Smooth muscle cell of the brain vasculature (primary cell): ENCODE measurements around the gene SAMD14.
"Not testable (repeated sequence)": the region's sequence is repeated elsewhere in the genome, so short reads cannot be mapped to it uniquely, and the experiment has no call there.

ENCODE experiments used
- DNase-seq: peaks from one replicate; pipeline ENCODE4 v3.0.0-alpha.2; 2012; ENCODE audit warnings: low read depth, low spot score

Gene SAMD14

GRCh38 chr17:50076591-50077235, 53.2 kb downstream of the SAMD14 start:
- DNase-seq = no peak

- DNase-seq = no peak
Measured at GRCh38 chr17:50076221-50076590, 53.8 kb downstream of the SAMD14 start.

GRCh38 chr17:50075446-50076032, 54.4 kb downstream of the SAMD14 start:
- no peak for DNase-seq

- no peak for DNase-seq
Measured at GRCh38 chr17:50074227-50074626, 55.7 kb downstream of the SAMD14 start.

- no peak for DNase-seq
Measured at GRCh38 chr17:50072925-50073324, 57.0 kb downstream of the SAMD14 start.

- no peak for DNase-seq
Measured at GRCh38 chr17:50072130-50072529, 57.8 kb downstream of the SAMD14 start.

- no peak for DNase-seq
Measured at GRCh38 chr17:50071692-50072091, 58.3 kb downstream of the SAMD14 start.

- DNase-seq = no peak
Measured at GRCh38 chr17:50070908-50071680, 58.9 kb downstream of the SAMD14 start.

GRCh38 chr17:50067996-50068395, 62.0 kb downstream of the SAMD14 start:
- DNase-seq = no peak

- DNase-seq = no peak
Measured at GRCh38 chr17:50066995-50067394, 63.0 kb downstream of the SAMD14 start.

GRCh38 chr17:50065056-50065455, 64.9 kb downstream of the SAMD14 start:
- no peak for DNase-seq

GRCh38 chr17:50064253-50065001, 65.5 kb downstream of the SAMD14 start:
- DNase-seq = peak; percentile 60

GRCh38 chr17:50063561-50064252, 66.3 kb downstream of the SAMD14 start:
- no peak for DNase-seq

GRCh38 chr17:50062293-50063243, 67.4 kb downstream of the SAMD14 start:
- no peak for DNase-seq

- not testable (repeated sequence) for DNase-seq
Measured at GRCh38 chr17:50061713-50062045, 68.3 kb downstream of the SAMD14 start.

- no peak for DNase-seq
Measured at GRCh38 chr17:50060951-50061712, 68.8 kb downstream of the SAMD14 start.
